HG03135 (cell line): ENCODE results near the gene PAN3.

Source experiments
- ATAC-seq: cut with Tn5 transposase; IDR thresholded peaks from one replicate; pipeline ENCODE4 v1.9.1; 2021; ENCODE audit warnings: mild to moderate bottlenecking, moderate library complexity; ENCODE audit not compliant: unreplicated experiment

Gene PAN3

GRCh38 chr13:28299916-28300315 is 161.6 kb downstream of the PAN3 start:
- ATAC-seq, result no peak

DNA sequence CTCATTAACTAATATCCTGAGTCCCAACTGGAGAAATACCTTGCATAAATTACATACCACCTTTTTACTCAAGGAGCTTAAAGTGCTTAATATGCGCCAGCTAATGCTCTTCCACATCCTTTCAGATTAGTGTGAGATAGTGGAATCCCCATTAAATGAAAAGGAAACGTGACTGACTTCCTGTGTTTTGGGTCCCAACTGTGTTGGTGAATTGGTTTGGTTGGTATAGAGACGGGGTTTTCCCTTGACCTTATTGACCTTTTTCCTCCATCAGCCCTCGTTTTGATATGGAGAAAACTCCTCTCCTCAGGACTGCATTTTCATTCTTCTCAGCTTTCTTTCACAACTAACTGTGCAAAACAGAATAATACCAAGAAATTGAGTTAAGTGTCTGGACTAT is 163.5 kb downstream of the PAN3 start:
- no peak for ATAC-seq

- no peak for ATAC-seq
Observed at GRCh38 chr13:28306325-28306724, 168.0 kb downstream of the PAN3 start.

- no peak for ATAC-seq
Observed at GRCh38 chr13:28313579-28313978, 175.2 kb downstream of the PAN3 start.

DNA sequence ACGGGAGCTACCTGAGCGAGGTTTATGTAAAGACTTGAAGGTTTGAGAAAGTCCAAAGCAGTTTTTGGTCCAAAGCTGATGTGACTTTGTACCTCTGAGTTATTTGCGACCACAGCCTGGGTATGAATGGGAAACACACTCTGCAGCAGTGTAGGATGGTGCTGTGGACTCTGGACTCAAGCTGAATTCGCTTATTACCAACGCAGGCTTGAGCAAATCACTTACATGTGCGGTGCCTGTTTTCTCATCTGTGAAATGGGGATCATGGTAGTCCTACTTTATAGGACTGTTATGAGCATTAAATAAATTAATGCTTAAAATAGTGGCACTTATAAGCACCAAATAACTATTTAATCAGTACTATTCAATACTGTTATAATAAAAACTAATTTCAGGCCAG is 176.5 kb downstream of the PAN3 start:
- ATAC-seq, result no peak

GRCh38 chr13:28316129-28316528 is 177.8 kb downstream of the PAN3 start:
- no peak for ATAC-seq

- no peak for ATAC-seq
Observed at GRCh38 chr13:28316836-28317235, 178.5 kb downstream of the PAN3 start.

DNA sequence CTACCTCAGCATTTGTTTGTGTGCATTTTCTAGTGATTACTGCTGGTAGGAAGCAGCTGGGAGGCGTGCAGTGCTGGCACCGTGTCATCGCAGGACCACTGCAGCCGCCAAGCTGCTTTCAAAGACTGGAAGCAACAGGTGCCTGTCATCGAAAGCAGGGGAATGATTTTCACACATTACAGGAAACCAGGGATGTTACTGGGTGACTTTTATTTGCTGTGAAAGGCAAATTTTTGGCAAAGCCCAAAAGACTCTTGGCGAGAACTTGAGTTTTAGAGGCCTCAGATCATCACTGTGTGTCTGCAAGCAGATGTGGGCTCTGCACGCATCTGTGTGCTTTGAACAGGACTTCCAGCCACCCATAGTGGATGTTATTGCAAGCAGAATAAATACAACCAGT is 180.2 kb downstream of the PAN3 start:
- no peak for ATAC-seq

DNA sequence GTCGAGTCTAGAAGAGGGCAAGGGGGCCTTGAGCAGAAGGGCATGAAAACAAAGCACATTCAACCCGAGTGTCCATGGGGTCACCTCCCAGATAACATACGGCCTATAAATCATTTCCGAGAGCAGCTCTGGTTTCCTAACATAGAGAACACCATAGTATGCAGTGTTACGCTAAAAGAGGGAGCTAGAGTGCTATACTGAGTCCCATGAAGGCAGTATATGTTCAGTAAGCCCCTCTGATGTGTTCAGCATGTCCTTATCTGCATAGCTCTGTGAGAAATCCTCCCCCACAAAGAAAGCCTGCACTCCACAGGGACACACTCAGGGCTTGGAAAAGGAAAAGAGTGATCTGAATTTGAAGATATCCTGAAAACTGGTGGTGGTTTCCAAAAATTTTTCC is 181.2 kb downstream of the PAN3 start:
- ATAC-seq, result no peak

DNA sequence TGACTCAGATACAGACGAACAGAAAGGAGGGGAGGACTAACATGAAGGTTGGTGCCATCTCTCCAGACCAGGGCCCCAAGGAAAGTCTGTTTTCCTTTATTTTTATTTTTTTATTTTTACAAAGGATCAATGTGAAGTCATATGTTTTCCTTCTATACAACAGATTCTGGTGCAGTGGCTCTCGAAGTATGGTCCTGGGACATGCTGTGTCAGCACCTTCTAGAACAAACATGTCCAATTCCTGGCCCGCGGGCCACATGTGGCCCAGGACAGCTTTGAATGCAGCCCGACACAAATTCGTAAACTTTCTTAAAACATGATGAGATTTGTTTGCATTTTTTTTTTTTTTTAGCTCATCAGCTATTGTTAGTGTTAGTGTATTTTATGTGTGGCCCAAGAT is 181.9 kb downstream of the PAN3 start:
- ATAC-seq, result no peak

DNA sequence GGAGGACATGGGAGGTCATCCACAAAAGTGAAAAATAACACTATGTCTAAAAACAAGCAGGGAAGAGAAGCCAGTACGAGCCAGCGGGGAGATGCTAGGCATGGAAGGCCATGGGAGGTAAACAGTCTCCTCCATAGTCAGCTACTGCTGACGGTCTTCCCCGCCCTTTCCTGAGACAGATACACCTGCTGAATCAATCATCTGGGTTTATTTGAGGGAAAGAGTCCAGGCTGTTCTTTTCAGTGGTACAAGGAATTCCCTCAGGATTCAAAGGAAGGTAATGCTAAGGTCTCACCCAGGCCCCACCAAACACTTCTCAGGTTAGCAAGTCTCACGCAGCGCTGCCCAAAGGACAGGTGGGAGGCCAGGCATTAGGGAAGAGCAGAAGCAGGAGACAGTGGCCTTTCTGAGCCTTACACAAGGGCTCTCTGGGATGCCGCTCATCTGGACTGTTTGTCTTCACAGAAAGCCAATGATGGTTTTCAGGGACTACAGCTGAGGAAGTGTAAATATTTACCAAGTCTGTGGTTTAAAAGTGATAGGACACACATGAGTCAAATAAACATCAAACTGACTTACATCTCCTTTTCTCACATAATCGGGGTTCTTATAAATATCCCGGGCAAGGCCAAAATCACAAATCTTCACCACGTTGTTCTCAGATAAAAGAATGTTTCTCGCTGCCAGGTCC is 182.7 kb downstream of the PAN3 start:
- no peak for ATAC-seq

DNA sequence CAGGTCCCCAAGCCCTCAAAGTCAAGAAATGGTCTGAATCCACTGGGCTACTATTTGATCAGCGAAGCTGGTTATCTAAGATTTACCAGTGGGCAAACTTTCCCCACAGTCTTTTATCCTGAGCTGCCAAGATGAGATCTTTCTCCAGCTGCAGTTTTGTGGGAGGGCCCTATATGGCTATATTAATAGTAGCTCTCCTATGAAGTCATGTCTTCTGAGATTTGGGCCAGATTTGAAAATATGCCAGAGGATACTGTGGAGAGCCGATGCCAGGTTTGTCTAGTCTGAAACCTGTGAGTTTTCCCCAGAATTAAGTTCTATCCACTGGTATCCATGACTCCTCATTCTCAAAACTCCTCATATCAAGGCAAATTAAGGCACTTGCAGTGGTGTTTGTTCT is 183.4 kb downstream of the PAN3 start:
- no peak for ATAC-seq

GRCh38 chr13:28322256-28322905 is 184.0 kb downstream of the PAN3 start:
- no peak for ATAC-seq

DNA sequence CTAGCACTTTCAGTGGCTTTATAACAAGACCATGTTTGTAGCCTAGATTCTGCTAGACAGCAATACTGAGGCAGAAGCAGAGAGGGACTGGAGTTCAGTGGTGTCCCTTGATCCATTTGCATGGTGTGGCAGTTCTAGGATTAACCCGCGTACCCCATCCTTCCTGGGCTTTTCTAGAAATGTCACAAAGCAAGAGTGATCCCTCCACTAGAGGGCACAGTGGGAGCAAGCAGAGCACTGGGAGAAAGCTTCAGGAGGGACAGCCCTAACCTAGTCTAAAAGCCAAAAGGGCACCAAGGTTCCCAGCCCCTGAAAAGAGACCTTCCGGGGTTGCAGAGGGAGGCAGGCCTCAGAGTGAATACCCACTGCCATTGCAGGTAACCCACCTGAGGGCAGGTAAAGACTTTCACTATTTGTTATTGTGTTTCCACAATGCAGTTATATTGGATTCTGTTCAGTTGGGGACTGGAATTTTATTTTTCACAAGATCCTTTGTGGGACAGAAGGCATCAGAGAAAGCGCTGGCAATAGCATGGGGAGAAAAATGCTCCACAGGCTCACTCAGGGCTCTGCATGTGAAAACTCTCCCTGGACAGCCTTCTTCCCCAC is 185.9 kb downstream of the PAN3 start:
- no peak for ATAC-seq

DNA sequence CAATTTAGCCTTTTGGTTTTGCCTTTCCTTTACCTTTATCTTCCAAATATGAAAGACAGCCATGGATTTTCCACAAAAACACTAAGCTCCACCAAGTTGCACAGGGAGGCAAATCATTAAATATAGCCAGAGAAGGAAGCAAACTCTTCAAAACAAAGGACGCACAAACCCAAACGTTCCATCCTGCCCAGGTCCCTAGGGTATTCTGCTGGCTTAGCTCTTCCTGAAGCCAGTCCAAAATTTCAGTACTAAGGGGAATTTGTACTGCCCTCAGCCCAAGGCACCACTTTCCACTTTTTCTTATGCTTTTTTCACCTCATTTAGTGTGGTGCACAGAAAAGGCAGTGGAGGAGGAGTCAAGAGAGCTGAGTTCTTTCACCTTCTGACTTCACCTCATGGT is 186.7 kb downstream of the PAN3 start:
- ATAC-seq, result no peak

DNA sequence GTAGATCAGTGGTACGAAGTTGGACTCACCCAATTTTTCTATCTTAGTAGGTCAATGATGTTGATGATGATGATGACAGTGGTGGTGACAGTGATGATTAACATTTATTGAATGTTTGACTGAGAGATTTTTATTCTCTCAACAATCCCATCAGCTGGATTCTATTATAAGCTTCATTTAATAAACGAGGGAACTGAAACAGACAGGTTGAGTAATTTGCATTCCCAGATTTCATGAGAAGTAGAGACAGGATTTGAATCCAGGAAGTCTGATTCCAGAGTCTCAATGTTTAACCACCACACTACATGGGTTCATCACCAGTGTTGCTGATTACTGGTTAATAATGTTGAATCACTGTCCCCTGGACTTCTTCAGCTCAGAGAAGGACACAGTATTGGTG is 187.7 kb downstream of the PAN3 start:
- no peak for ATAC-seq

GRCh38 chr13:28327373-28328270 is 189.3 kb downstream of the PAN3 start:
- ATAC-seq, result no peak

DNA sequence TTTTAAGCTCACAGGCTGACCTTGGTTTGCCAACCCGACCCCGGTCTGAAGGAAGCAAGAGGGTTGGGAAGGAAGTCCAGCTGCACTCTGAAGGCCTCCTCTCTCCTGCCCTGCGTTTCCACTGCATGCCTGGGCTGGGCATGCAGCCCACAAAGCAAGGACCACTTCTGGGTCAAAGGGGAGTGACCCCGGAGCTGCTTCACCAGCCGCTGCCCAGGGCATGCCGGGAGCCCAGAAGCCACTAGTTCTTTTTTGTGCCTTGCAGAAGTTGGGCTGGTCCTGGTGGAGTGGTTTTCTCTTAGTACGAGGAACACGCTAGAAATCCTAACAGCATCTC is 189.9 kb downstream of the PAN3 start:
- no peak for ATAC-seq

DNA sequence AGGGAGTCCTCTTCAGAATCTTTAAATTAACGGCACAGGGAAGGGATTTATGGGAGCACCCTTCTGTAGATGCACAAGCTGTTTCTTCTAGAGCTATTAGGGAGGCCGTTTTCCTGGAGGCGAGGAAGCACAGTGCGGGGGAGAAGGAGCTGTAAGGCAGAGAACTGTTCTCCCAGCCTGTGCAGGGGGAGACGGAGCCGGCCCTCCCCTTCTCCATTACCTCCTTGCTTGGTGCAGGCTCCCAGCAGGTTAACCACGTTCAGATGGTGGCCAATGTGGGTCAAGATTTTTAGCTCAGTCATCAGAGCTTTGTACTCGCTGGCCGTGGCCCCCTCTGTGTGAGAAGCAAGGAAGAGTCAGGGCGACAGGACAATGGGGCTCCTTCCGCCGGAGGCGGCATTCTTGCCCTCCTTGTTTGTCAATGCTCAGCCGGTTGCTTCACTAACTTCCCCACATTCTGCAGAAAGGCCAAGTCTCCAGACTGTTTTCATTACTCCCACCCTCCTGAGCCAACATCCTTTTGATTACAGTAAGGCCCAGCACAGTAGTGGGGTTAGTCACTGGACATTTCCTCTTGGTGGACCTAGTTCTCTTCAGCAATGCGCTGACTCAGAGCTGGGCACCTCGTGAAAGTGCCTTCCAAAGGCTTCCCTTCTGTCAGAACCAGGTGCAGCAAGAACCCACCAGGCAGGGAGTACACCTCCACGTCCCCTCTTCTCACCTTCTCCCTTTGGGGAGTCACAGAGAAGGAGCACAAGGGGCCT is 191.2 kb downstream of the PAN3 start:
- ATAC-seq, result no peak

DNA sequence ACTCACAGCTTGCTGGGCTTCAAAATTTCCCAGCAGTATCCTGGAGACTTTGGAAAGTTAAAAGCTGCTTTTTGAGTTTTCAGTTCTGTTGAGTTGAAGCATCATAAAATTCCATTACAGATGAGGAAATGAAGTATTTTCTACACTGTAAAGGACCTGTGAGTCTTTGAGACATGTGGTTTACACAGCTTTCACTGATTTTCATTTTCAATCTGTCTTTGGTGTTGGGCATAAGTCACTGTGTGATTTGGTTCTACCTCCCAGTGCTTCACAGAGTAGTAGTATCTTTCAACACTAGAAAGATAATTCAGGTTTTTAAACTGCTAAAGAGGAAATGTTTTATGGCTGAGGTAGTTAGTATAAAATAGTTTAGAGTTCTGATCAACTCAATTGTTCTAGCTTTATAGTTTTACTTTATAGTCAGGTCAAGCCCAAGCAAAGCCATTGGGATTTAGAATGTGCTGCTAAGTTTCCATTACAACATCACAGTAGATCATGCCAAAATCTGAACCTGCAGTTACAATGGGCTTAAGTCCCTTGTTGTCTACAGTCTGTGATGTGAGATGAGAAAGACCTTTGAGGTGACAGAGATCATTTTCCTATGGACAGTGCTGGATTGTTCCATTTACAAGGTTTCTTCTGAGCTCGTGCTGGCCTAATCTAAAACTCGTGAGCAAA is 195.0 kb downstream of the PAN3 start:
- ATAC-seq, result no peak
